Measurements from ENCODE around the gene SCEL.
"Not testable (repeated sequence)": the region's sequence is repeated elsewhere in the genome, so short reads cannot be mapped to it uniquely, and the experiment has no call there.

Gene SCEL, protein sequence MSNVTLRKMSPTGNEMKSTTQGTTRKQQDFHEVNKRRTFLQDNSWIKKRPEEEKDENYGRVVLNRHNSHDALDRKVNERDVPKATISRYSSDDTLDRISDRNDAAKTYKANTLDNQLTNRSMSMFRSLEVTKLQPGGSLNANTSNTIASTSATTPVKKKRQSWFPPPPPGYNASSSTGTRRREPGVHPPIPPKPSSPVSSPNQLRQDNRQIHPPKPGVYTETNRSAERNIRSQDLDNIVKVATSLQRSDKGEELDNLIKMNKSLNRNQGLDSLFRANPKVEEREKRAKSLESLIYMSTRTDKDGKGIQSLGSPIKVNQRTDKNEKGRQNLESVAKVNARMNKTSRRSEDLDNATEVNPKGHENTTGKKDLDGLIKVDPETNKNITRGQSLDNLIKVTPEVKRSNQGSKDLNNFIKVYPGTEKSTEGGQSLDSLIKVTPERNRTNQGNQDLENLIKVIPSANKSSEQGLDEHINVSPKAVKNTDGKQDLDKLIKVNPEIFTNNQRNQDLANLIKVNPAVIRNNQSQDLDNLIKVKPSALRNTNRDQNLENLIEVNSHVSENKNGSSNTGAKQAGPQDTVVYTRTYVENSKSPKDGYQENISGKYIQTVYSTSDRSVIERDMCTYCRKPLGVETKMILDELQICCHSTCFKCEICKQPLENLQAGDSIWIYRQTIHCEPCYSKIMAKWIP
- total RNA-seq = 0 to 0.05 (median 0) reads per million in 3 experiments

DNA sequence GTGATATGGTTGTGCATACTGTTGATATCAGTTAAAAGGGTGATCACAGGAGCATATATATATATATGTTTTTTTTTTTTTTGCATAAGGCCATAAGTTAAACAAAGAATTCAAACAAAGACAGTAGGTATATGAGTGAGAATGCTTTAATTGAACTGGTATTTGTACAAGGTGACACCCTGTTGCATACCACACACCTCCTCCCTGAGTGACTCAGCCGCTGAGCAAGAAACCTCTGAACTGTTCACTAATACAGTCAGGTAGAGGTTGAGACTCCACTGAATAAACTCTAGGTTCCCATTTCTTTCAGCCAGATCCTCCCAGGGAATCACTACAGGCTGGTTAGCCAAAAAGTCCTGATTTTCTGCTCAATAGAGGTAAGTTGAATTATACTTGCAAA is at the start of gene SCEL:
SCEL (plus strand) TSS at position 259 of the 400 bp plus-strand sequence. CDS start 20,170 bp downstream, outside the sequence.
- DNase-seq = no peak

DNA sequence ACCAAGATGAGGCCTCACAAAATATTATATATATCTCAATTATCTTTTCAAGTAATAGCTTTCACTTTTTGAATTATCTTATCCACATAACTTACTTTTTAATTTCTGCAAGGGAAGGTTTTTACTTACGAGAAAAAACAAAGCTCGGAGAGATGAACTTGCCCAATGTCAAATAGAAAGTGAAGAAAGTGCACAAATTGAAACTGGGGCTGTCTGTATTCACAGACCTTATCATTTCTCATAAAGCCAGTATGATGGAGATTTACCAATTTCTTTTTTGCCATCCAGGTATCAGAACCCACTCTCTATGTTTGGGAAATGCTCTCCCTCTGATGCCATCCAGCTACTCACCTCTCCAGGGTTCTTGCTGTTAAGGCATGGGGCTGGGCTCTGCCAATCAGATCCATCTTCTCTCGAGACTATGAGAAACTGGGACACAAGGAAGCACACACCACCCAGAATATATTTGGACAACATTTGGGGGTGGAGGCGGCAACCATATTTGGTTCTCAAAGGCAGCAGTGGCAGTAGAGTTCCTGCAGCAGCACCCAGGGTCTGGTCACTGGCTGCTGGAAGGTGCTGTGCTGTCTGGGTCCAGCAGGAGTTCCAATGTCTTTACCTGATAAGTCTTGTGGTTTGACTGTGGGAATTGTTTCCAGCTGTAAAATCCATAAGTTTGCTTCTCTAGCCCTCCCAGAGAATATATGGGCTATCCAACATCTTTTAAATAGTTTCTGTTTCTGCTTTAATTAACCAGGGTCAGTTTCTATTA is 45.8 kb upstream of the SCEL start:
- DNase-seq = no peak

DNA sequence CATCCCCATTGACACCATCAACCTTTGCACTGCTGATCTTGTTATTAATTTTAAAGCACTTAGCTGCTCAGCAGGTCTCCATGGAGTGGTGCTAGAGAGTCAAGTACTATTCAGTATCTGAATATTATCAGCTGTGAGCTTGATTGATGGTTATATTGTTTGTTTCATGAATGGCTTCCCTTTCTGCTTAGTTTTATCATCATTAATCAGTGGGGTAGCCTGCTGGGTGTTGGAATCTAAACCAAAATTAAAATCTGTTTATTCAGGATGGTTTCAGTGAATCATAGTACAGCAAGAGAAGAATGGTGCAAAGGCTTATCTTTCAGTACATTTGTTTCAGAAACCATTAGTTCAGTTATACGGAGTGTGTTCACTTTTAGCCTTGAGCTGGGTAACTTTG is 42.5 kb upstream of the SCEL start:
- no peak for DNase-seq

DNA sequence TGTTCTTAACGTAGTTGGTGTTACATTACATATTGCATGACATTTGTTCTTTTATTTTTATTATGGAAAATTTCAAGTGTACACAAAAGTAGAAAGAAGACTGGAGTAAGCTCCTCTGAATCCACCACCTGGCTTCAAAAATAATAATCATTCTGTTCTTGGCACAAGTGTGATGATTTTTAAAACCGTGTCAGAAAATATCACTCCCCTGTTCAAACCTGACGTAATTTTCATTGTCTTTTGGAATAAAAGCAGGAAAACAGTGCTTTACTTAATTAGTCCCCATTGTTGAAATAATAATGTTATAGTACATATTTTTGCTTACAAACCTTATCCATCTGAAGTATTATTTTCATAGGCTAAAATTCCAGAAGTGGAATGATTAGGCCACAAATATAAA is 41.3 kb upstream of the SCEL start:
- no peak for DNase-seq

DNA sequence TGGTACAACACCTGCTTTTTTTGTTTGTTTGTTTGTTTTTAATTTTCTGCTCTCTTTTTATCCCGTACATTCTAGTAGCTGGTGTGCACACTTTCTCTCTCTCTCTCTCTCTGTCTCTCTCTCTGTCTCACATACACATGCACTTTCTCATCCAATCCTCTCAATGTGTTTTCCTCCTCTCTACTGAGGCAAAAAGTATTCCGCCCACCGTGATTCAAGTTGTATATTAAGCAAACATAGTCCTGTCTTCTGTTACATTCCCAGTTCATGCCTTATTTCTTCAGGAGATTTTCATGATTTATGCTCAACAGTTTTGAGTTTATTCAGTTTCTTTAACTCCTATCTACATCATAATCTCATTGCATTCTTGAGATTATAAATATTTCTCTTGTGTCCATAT is 38.2 kb upstream of the SCEL start:
- DNase-seq = no peak

DNA sequence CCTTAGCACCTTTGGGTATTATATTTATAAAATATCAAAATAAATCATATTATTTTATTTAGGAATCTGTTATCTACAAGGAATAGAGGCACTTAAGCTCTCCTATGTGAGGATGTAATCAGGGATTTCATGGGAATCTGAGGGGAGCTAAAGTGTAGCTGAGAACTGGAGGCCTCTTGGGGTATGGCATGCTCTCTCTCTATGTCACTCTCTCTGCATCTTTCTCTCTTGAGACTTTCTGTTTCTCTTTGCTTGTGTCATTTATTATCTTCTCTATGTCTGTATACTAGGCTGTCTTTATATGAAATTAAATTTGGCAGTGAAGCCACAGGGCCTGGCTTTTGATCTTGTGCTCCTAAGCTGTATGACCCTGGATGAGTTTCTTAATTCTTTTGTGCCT is 37.7 kb upstream of the SCEL start:
- DNase-seq = no peak

DNA sequence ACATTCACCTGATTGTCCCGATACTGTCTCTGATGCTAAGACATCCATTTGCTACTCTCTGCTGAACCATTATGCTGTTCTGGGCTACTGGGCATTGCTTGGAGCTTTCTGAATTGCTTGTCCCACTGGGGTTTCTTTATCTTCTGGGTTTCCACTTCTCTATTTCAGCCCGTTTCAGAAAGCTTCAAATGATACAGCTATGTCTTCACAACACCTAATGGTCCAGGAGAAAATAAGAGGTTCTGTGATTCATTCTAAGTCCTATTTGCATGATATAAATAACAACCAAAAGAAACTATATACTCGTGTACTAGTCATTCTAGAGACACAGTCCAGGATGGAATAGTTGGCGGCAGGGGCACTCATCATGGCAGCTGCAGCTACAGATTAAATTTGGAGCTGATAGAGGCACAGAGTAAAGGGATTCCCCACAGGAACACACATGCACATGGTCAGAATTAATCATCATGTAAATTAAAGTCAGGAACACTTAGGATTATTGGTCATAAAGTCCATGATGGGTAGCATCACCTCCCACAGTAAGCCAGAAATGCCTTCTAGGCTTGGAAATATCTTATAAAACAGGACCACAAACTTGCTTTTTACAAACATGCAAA is 33.3 kb upstream of the SCEL start:
- DNase-seq = no peak

DNA sequence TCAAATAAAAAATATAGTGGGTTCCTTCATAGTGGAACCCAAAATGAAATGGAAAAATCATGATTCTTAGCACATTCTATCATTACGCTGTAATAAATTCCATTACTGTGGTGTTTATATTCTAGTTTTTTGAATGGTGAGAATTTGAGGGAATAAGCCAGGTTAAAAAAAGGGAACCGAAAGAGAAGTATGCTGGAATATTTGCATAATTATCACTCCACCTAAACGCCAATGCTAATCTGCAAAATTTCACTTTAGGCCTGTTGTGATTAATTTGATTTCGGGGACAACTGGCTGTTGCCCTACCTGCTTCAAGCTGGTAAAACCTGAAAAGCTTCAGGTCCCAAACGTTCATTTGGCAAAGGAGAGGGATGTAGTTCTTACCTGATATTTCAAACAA is 32.1 kb upstream of the SCEL start:
- DNase-seq = no peak

DNA sequence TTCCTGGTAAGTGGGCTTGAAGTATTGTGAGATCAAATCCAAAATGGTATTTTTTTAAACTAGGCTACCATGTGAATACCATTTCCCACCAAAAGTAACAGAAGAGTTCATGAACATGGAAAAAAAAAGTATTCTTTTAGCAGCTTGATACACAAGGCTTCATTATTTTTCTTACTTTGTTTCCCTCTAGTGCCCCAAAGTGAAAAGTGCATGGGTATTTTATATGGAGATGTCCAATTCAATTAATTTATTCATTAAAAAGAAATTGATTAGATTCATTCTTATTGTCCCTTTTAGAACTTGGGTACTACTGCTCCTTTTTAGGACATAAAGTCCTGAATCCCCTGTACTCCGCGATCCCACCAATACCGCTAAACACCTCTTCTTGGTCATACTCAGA is 28.6 kb upstream of the SCEL start:
- no peak for DNase-seq

DNA sequence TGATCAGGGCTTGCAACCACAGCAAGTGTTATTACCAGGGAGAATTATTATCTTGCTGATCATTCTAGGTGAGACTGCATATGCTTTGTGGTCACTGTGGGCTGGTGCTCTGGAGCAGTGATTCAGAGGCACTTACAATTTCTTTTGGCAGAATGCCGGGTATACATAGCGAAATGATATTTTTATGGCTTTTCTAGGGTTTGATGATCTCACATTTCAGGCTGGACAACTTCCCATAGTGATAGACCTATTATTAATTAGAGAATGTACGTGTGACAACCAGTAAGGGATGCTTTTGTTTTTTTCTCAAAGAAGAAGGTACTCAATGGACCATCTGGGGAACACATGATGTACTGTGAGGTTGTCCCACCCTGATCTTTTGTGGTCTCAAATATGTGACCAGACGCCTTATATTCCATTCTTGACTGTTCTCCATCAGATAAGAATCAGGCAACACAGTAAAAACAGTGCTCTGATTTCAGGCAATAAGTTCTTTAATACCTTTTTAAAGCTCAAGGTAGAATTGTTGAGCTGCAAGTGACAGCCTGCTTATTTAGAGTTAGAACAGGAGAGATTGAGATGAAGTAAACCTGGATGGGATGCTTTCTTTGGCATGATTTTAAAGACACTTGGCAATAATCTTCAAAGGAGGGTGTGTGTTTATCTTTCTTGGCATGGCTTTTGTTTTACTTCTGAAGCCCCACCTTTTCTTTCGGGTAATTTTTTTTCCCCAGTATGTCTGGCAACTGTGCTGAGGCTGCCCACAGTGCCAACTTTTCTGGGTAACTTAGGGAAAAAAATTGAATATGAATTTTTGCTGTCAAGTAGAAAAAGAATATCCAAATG is 27.4 kb upstream of the SCEL start:
- no peak for DNase-seq

DNA sequence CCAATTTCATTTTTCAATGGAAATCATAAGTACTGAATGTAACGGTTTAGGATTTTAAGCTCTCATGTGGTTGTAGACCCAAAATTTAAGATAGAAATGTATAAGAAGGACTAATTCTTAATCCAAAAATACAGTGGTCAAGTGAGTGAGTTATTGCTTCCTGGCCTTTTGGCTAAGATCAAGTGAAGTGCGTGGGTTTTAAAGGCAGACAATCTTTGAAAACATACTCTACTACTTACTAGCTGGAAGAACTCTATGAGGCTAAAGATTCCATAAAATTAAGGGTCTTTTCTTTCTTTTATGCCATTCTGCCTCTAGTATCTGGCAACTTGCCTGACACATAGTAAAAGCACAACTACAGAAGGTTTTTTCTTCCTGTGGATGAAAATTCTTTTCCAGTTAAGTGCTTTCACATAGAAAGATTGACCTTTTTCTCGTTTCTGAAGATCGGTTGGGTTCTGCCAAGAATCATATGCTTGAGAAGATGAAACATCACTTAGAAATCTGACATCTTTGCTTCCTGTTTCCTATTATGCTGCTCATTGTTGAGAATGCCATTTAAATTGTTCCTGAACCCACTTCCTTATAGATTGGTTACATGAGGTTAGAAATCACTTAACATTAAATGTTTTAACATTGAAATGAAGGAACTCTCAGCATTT is 26.4 kb upstream of the SCEL start:
- DNase-seq = no peak

DNA sequence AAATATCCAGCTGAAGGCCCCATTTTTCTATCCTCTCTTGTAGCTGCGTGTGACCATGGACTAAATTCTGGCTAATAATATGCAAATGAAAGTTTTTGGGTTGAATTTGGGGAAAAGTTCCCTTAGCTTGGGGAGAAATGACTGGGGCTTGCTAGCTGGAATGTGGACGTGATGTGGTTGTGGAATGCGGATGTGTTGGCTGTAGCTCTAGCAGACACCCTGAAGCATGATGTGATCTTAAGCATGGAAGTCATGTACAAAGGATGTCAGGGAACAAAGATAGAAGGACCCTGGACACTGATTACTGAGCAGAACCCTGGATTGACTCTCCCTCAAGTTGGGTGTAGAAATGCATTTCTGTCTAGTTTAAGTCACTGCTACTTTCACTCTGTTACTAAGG is 25.4 kb upstream of the SCEL start:
- DNase-seq = no peak

DNA sequence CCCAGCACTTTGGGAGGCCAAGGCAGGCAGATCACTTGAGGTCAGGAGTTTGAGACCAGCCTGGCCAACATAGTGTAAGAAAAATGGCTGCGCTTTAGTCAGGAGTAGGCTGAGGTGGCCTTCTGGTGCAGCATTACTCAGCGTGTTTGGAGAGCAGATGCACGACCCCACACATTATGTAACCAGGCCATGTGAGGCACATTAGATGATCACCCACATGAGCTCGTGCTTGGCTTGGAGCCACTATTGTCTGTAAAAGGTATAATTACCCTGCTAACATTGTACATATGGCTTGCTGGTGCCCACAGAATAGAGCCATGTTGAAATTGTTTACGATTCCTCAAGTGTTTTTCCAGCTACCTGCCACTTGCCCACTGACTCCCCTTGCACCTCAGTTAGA is 24.0 kb upstream of the SCEL start:
- DNase-seq = no peak

DNA sequence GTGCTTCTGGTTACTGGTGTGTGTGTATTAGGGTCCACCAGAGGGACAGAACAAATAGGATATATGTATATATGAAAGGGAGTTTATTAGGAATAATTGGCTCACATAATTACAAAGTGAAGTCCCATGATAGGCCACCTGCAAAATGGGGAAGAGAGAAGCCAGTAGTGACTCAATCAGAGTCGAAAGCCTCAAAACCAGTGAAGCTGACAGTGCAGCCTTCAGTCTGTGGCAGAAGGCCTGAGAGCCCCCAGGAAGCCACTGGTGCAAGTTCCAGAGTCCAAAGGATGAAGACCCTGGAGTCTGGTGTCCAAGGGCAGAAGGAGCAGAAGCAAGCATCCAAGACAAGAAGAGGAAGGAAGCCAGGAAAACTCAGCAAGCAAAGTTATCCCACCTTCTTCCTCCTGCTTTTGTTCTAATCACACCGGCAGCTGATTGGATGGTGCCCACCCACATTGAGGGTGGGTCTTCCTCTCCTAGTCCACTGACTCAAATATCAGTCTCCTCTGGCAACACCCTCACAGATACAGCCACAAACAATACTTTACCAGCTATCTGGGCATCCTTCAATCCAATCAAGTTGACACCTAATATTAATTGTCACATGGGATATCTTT is 21.7 kb upstream of the SCEL start:
- DNase-seq = no peak

DNA sequence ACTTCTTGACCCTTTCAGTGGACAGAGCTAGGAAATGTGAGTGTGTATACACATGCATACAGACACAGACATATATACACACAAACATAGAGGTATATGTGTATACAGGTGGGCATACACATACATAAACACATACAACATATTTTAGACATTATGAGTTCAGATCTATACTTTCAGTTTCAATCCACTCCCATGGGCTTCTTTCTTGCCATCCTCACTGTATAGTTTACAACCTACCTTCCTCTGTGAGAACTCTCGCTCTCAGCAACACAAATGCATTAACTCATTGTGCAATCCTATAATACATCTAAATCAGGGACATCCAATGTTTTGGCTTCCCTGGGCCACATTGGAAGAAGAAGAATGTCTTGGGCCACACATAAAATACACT is 21.2 kb upstream of the SCEL start:
- DNase-seq = no peak

DNA sequence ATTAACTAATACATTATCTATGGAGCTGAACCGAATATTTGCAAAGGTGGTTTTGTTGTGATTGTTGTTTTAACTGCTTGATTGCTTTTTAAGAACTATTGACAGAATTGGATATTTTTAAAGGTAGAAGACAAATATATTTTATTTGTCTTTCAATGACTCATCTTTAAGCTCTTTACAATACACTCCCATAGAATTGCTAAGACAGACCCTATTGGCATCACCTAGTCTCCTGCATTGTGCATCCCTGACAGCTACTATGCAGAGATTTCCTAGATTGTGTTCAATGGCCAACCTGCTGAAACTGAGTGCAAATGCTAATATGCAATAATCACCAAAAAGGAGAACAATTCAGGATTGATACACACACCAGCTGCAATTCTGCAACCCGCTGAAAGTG is 19.7 kb upstream of the SCEL start:
- DNase-seq = no peak

DNA sequence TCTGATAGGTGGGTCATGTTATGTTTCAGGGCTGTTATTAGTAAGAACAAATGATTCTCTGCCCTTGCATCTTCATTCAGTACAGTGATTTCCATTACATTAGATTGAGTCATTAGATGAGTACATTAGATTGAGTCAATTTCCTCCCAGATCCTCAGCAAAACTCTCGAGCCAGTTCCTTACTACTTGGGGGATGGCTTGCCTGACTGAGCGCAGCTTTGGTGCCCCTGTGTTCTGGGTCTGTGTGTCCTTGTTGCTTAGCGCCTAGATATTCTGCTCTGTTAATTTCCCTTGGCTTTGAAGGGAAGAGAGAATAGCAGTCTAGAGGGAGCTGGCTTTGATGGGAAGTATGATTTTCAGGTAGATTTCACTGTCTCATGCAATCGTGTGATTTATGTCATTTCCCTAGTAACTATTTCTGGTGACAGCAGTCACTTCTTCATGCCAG is 19.1 kb upstream of the SCEL start:
- DNase-seq = no peak

DNA sequence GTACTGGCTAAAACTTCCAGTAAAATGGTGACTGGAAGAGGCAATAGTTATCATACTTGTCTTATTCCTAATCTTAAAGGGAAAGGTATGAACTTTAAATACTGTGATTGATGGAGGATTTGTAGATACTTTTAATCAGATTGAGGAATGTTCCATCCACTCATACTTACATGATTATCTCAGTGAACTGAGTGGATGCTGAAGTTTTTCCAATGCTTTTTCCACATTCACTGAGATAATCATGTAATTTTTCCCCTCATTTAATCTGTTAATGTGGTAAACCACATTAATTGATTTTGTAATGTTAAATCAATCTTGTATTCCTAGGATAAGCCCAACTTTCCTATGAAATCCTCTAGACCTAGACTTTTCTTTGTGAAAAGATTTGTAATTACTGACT is 17.2 kb upstream of the SCEL start:
- DNase-seq = no peak

DNA sequence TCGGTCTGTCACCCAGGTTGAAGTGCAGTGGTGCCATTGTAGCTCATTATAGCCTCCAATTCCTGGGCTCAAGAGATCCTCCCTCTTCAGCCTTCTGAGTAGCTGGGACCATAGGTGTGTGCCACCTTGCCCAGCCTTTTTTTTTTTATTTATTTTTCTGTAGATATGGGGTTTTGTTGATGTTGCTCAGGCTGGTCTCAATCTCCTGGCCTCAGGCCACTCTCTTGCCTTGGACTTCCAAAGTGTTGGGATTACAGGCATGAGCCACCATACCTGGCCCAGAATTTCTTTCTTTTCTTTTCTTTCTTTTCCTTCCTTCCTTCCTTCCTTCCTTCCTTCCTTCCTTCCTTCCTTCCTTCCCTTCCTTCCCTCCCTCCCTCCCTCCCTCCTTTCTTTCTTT is 16.1 kb upstream of the SCEL start:
- DNase-seq = not testable (repeated sequence)

DNA sequence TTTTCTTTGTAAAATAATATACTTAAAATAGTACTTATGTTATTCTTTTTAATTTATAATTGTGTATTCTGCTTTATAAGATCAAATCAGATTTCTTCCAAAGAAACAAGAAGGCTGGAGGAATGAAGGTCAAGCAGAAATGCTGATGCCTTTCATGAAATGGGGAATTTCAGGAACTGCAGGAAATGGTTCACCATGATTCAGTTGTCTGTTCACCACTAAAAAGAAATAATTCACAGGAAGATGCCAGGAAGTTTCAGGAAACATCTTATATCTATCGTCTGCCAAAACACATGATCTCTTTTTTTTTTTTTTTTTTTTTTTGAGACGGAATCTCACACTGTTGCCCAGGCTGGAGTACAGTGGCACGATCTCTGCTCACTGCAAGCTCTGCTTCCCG is 15.7 kb upstream of the SCEL start:
- DNase-seq = no peak

DNA sequence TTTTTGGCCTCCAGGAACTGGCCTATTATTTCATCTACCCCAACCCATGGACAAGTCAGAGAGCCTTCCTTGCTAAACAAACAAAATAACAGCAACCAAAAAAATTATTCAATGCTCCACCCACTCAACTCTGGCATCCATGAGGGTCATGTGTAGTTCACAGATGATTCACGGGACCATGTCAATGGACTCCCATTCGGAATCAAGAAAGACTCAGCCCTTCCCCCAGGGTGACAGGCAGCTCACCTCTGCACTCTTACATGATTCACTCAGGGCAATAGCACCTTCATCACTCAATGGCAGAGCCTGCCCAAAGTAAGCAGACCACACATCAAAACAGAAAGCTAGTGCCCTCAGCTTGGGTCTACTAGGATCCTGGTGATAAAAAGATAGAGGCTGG is 14.3 kb upstream of the SCEL start:
- DNase-seq = no peak
